Muscle of leg (tissue), 11 donors: ENCODE results near the gene ADM2. TPM values are rescaled to one million over a fixed set of nuclear protein-coding genes. Genes with fewer than 3 reads are reported as not detected.

ENCODE experiments used
- DNase-seq: peaks from one replicate; pipeline ENCODE4 v3.0.0; 2013
- H3K27ac ChIP-seq: one replicate; pipeline ENCODE4 v1.5.1; 2013; ENCODE audit warnings: mild to moderate bottlenecking, low read length, control low read depth
- H3K27me3 ChIP-seq: one replicate; pipeline ENCODE4 v1.6.1; 2013; ENCODE audit warnings: low read length; ENCODE audit not compliant: control insufficient read depth, insufficient read depth
- H3K36me3 ChIP-seq: one replicate; pipeline ENCODE4 v1.6.1; 2013; ENCODE audit warnings: low read length; ENCODE audit not compliant: control insufficient read depth, insufficient read depth
- H3K4me1 ChIP-seq: one replicate; pipeline ENCODE4 v1.6.1; 2013; ENCODE audit warnings: low read length; ENCODE audit not compliant: control insufficient read depth, insufficient read depth
- H3K4me3 ChIP-seq: one replicate; pipeline ENCODE4 v1.5.1; 2013; ENCODE audit warnings: low read length, control low read depth
- H3K9me3 ChIP-seq: replicated peaks from 2 replicates; pipeline ENCODE4 v1.6.1; 2013; ENCODE audit warnings: low read depth, low read length; ENCODE audit not compliant: control insufficient read depth
- WGBS: methylation state at CpG from one replicate; pipeline ENCODE4 v1.1.5; 2013; ENCODE audit warnings: missing lambda C conversion rate; ENCODE audit not compliant: insufficient coverage; 5-methylcytosine and 5-hydroxymethylcytosine counted together
- polyA plus RNA-seq, 8 donors: library from polyadenylated mRNA; unstranded; fragments of 120-200 nt; gene quantifications; one replicate each; pipeline versions ENCODE4 v1.2.1 to v1.2.3, GENCODE V29; 2013; ENCODE audit warnings: inconsistent platforms in 1 of 8, low replicate concordance in 1 of 8; ENCODE audit not compliant: insufficient read length in 8 of 8, insufficient read depth in 1 of 8
- total RNA-seq: library from RNA; stranded (reverse); fragments of 120-200 nt; gene quantifications from one replicate; pipeline ENCODE4 v1.2.4, GENCODE V29; 2013

ADM2 gene
- total and polyA plus RNA-seq, 9 donors: 0.23 to 0.81 (median 0.53) TPM

DNA sequence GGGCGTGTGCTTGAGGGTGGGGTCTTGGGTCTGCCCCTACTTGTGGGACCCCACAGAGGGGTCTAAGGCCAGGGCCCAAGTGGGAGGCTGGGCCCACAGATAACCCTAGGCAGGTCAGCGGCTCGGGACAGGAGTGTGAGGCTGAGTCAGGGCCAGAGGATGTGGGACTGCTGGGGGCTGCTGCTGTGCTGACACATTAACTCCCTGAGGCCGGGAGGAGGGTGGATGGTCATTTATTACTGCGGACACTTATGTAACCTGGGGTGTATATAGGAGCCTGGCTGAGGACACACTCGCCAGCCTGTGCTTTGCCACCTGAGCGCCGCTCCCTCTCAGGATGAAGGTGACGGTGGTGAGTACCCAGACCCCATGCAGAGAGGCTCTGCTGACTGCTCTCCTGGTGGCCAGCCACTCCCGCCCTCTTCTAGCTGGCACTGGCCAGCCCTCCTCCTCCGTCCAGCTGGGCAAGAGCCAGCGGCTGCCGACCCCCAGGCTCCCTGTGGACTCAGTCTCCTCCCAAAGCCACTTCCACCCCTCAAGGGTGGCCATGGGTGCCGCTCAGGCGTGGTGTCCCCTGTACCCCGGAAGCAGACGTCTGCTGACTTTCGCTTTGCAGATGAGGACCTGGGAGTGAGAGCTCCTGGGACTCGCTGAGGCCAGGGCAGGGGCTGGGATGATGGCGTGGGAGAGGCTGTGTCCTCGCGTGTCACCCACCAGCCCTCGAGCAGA is 5.4 kb downstream of the ADM2 start, which contains the start of gene MIOX:
Gene MIOX (plus strand): TSS at position 299 of the 729 bp plus-strand sequence. CDS start 39 bp downstream, at position 338.
- Histone ChIP-seq H3K4me3 (no peak within 1 kb of the TSS), H3K27me3 (peaks cover 34% of the 10 kb centered on the region), H3K4me1 (peaks cover 8% of the 10 kb centered on the region), H3K36me3 (no peaks in the 10 kb centered on the region), H3K9me3 (no peaks in the 10 kb centered on the region), H3K27ac (no peak within 1 kb of the TSS)
- DNase-seq: no peak
- WGBS: 55% methylated on average over 20 of the region's 23 CpGs

DNA sequence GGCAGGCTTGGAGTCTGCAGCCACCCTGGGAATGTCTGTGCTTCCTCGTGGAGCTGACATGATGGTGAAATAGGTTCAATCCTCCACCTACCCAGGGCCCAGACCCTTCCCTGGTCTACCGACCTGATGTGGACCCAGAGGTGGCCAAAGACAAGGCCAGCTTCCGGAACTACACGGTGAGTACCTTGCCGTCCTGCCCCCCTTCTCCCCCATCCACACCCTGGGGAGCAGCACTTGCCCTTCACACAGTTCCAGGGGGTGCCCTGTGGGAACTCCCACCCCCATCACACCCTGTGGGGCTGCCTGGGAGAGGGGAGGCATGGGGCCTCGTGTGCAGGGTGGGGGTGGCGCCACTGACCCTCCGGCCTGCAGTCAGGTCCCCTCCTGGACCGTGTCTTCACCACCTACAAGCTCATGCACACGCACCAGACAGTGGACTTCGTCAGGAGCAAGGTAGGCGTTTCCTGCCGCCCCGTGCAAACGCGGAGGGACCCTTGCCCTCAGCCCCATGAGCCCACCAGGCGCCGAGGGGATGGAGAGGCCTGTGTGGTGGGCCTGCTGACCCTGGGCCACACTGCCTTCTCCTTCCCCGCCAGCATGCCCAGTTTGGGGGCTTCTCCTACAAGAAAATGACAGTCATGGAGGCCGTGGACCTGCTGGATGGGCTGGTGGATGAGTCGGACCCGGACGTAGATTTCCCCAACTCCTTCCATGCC is 6.1 kb downstream of the ADM2 start:
- Histone ChIP-seq H3K9me3 (no peaks in the 10 kb centered on the region), H3K36me3 (no peaks in the 10 kb centered on the region), H3K27me3 (peaks cover 27% of the 10 kb centered on the region), H3K4me1 (peaks cover 1% of the 10 kb centered on the region), H3K4me3 (no peak overlapping the region), H3K27ac (no peak overlapping the region)
- no peak for DNase-seq
- 71% methylated on average over 12 of the region's 23 CpGs for WGBS

DNA sequence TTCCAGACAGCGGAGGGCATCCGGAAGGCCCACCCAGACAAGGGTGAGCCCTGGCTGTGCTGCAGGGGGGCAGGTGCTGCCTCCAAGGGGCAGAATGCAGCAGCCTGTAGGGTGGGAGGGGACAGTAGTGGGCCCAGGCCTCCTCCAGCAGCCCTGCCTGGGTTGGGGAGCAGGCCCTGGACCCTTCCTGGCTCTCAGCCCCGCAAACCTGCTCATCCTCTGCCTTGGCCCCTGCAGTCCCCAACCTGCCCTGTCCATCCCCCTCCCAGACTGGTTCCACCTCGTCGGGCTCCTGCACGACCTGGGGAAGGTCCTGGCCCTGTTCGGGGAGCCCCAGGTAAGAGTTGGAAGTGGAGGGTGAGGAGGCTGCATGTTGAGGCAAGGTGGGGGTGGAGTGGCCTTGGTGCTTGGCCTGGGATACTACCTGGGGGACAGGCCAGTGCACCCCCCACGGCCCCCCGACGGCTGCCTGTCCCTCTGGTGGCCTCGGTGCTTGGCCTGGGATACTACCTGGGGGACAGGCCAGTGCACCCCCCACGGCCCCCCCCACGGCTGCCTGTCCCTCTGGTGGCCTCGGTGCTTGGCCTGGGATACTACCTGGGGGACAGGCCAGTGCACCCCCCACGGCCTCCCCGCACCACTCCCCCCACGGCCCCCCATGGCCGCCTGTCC is 6.8 kb downstream of the ADM2 start:
- DNase-seq: no peak
- Histone ChIP-seq H3K27me3 (peaks cover 20% of the 10 kb centered on the region), H3K27ac (no peak overlapping the region), H3K4me1 (no peaks in the 10 kb centered on the region), H3K36me3 (no peaks in the 10 kb centered on the region), H3K9me3 (no peaks in the 10 kb centered on the region), H3K4me3 (no peak overlapping the region)
- 73% methylated on average over 8 of the region's 18 CpGs for WGBS

DNA sequence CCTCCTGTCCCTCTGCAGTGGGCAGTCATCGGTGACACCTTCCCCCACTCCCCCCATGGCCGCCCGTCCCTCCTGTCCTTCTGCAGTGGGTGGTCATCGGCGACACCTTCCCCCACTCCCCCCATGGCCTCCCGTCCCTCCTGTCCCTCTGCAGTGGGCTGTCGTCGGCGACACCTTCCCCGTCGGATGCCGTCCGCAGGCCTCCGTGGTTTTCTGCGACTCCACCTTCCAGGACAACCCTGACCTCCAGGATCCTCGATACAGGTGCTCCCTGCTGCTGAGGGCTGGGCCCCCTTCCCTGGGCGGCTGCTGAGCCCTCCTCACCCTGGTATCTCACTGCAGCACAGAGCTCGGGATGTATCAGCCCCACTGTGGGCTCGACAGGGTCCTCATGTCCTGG is 7.5 kb downstream of the ADM2 start:
- Histone ChIP-seq H3K36me3 (no peaks in the 10 kb centered on the region), H3K4me1 (no peaks in the 10 kb centered on the region), H3K27me3 (peaks cover 12% of the 10 kb centered on the region), H3K27ac (no peak overlapping the region), H3K4me3 (no peak overlapping the region), H3K9me3 (no peaks in the 10 kb centered on the region)
- no peak for DNase-seq
- 61% methylated on average over 16 of the region's 19 CpGs for WGBS

DNA sequence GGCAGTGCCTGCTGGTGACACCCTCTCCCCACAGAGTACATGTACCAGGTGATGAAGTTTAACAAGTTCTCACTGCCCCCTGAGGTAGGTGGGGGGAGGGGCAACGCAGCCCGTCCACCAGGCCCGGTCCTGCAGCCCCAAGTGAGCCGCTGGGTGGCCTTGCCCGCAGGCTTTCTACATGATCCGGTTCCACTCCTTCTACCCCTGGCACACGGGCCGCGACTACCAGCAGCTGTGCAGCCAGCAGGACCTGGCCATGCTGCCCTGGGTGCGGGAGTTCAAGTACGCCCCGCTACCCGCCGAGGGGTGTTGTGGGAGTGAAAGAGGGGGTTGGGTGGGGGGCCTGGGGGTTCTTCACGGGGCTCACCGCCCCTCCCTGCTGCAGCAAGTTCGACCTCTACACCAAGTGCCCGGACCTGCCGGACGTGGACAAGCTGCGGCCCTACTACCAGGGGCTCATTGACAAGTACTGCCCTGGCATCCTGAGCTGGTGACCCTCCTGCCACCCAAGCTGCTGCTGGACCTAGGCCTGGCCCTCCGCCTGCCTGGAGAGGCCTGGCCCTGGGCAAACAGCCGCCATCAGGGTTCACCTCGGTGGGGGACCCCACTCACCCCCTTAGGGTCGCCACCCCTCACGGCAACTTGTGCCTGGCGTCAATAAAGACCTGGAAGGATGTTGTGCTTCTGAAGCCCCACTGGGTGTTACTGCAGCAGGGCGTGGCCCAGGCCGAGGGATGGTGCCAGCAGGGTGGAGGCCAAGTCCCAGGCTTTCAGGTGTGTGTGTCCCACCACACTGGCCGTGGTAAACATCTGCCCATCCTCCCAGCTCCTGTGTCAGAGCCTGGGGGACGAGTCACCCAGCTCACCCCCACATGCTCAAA is 8.3 kb downstream of the ADM2 start:
- Histone ChIP-seq H3K27ac (no peak overlapping the region), H3K4me3 (no peak overlapping the region), H3K9me3 (no peaks in the 10 kb centered on the region), H3K4me1 (no peaks in the 10 kb centered on the region), H3K27me3 (peaks cover 9% of the 10 kb centered on the region), H3K36me3 (no peaks in the 10 kb centered on the region)
- WGBS: 75% methylated on average over 15 of the region's 31 CpGs
- no peak for DNase-seq

DNA sequence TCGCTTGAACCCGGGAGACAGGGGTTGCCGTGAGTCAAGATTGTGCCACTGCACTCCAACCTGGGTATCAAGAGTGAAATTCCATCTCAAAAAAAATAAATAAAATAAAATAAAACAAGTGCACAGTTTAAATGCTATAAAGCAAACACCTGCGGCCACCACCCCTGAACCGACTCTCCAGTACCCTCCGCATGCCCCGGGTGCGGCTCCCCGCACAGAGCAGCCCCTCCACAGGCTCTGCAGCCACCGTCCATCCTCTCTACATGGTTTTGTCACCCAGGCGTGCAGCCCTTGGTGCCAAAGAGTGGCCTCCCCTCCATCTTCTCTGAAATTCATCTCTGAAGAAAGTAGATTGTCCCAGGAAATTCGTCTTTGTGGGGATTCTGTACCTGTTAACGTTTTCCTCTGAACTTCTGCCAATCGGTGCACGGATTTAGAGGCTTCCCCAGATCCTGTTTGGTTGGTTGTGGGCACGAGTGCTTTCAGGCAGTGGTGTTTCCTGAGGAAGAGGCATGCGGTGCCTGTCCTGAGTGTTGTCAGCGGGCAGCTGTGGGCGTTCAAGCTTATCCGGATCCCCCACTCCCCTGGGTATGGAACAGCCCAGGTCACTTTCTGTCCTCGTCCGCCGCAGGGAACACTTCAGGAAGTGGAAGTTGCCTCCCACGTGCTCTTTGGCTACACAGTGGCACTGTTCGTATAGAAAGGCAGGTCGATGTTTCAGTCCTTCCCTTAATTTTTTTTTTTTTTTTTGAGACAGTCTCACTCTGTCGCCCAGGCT is 9.4 kb downstream of the ADM2 start:
- no peaks in the 10 kb centered on the region for H3K36me3 ChIP-seq
- no peak overlapping the region for H3K27ac ChIP-seq
- WGBS: 71% methylated on average over 20 of the region's 27 CpGs
- H3K27me3 ChIP-seq: peaks cover 5% of the 10 kb centered on the region
- no peaks in the 10 kb centered on the region for H3K9me3 ChIP-seq
- no peak overlapping the region for H3K4me3 ChIP-seq
- H3K4me1 ChIP-seq: no peaks in the 10 kb centered on the region
- DNase-seq: no peak

DNA sequence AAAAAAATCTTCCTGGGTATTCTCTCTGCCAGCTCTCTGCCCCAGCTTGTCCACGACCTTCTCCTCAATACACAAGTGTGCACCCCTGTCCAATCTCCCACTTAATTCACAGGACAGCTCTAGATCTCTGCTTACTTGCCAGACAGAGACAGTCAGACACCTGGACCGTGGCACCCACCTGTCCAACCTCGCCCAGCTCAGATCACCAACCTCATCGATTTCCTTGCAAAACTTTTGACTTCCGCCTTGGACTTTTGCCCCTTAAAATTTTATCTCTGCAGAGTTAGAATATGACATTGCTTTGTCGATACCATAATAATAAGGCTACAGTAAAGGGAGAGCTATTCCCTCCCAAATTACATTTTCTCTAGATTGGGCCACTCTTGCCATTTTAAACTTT is 15.8 kb downstream of the ADM2 start:
- H3K27ac ChIP-seq: no peak overlapping the region
- peaks cover 2% of the 10 kb centered on the region for H3K36me3 ChIP-seq
- H3K4me1 ChIP-seq: no peaks in the 10 kb centered on the region
- no peak overlapping the region for H3K4me3 ChIP-seq
- H3K9me3 ChIP-seq: no peaks in the 10 kb centered on the region
- DNase-seq: no peak
- peaks cover 2% of the 10 kb centered on the region for H3K27me3 ChIP-seq
- 75% methylated on average over 3 of the region's 6 CpGs for WGBS

DNA sequence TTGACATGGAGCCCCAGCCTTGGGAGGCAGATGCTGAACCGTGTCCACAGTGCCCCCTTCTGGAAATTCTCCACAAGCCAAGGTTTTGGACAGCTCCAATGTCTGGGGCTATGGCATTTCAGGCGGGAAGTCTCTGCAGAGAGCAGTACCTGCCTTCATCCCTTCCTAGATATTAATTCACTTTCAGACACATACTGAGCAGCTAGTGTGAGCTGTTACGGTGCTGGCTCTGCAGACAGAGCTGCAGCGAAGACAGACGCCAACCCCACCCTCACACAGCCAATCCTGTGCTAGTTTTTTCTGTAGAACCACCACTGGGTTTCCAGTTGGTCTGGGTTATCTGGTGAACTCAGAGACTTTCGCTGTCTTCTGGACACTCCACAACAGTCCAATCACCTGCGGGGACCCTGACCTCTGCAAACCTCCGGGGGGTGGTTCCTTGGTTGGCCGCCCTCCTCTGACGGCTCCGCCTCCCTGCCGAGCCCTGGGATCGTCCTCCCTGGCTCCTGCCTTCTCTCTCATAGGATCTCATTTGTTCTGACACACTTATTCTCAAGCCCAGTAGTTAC is 17.1 kb downstream of the ADM2 start:
- H3K4me1 ChIP-seq: no peaks in the 10 kb centered on the region
- 6% methylated on average over 8 of the region's 13 CpGs for WGBS
- no peak overlapping the region for H3K27ac ChIP-seq
- H3K27me3 ChIP-seq: peaks cover 2% of the 10 kb centered on the region
- DNase-seq: peak; percentile 54
- H3K9me3 ChIP-seq: no peaks in the 10 kb centered on the region
- H3K4me3 ChIP-seq: no peak overlapping the region
- peaks cover 10% of the 10 kb centered on the region for H3K36me3 ChIP-seq

DNA sequence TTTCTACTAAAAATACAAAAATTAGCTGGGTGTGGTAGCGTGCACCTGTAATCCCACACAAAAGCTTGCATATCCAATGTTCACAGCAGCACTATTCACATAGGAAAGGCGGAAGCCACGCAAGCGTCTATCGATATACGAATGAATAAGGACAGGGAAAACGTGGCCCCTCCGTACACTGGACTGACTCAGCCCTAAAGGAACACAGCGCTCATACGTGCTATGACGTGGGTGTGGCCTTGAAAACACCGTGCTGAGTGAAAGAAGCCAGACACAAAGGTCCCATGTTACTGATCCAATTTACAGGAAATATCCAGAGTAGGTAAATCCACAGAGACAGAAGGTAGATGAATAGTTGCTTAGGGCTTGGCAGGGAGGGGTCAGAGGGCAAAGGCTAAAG is 19.1 kb downstream of the ADM2 start:
- H3K36me3 ChIP-seq: peaks cover 21% of the 10 kb centered on the region
- H3K4me1 ChIP-seq: no peaks in the 10 kb centered on the region
- peaks cover 2% of the 10 kb centered on the region for H3K27me3 ChIP-seq
- H3K27ac ChIP-seq: no peak overlapping the region
- DNase-seq: no peak
- no peak overlapping the region for H3K4me3 ChIP-seq
- 97% methylated on average over 8 of the region's 12 CpGs for WGBS
- no peaks in the 10 kb centered on the region for H3K9me3 ChIP-seq
